Measurements from ENCODE around the gene HAPLN1.

GRCh38 chr5:83703059-83703458, 17.6 kb downstream of the HAPLN1 start:
- TF ChIP-seq CTCF (IDR thresholded peaks at IDR 0.05) = no peak
- no peak for TF ChIP-seq POLR2A (IDR thresholded peaks at IDR 0.05)
